ENCODE measurements around the gene LPGAT1. TPM values are rescaled to one million over a fixed set of nuclear protein-coding genes. Genes with fewer than 3 reads are reported as not detected.

The LPGAT1 gene
- polyA plus RNA-seq, 2 of the 4 experiments (the other 2 are of a cell fraction), result 32.3 to 48.0 TPM

DNA sequence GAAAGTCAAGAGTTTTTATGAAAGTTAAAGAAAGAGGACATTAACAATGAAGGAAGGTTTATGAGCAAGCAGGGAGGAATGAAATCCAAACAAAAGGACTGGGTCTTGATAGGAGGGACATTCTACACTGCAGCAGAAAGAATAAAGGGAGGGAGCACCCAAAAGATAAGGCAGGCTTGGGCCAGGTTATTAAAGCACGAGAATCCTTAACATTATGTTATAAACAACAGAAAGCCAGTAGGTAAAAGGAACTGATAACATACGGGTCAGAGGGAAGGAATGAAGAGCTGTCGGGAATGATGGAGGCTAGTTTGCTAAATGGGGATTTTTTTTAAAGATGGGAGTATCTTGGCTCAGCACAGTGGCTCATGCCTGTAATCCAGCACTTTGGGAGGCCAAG is 19.4 kb downstream of the LPGAT1 start:
- no peak overlapping the region for H3K27ac ChIP-seq
- peaks cover 11% of the 10 kb centered on the region; the same call in 2 of the 3 replicates for H3K4me1 ChIP-seq
- 80% methylated on average over 3 of the region's 3 CpGs for WGBS (ENCODE audit: missing lambda C conversion rate)
- no peak overlapping the region for H3K4me3 ChIP-seq
- H3K4me2 ChIP-seq, result no peak overlapping the region
- no peak for TF ChIP-seq HEYL (CRISPR knock-in tag; IDR thresholded peaks at IDR 0.05)
- no peak for TF ChIP-seq MYC (IDR thresholded peaks at IDR 0.05; ENCODE audit: borderline replicate concordance, low read length)
- TF ChIP-seq ZNF302 (CRISPR knock-in tag; IDR thresholded peaks at IDR 0.05), result no peak
- TF ChIP-seq POLR2A (IDR thresholded peaks at IDR 0.05; ENCODE audit: low read length), result no peak
- no peak for TF ChIP-seq MAZ (IDR thresholded peaks at IDR 0.05; ENCODE audit: borderline replicate concordance, low read depth, low read length)
- no peak for TF ChIP-seq SREBF2 (IDR thresholded peaks at IDR 0.05)
- TF ChIP-seq, protein P1, sequence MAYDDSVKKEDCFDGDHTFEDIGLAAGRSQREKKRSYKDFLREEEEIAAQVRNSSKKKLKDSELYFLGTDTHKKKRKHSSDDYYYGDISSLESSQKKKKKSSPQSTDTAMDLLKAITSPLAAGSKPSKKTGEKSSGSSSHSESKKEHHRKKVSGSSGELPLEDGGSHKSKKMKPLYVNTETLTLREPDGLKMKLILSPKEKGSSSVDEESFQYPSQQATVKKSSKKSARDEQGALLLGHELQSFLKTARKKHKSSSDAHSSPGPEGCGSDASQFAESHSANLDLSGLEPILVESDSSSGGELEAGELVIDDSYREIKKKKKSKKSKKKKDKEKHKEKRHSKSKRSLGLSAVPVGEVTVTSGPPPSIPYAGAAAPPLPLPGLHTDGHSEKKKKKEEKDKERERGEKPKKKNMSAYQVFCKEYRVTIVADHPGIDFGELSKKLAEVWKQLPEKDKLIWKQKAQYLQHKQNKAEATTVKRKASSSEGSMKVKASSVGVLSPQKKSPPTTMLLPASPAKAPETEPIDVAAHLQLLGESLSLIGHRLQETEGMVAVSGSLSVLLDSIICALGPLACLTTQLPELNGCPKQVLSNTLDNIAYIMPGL (CRISPR knock-in tag; IDR thresholded peaks at IDR 0.05; ENCODE audit: borderline replicate concordance), result no peak
- TF ChIP-seq JUN (IDR thresholded peaks at IDR 0.05), result no peak
- TF ChIP-seq ZC3H11A (IDR thresholded peaks at IDR 0.05), result no peak
- TF ChIP-seq RNF2 (IDR thresholded peaks at IDR 0.05; ENCODE audit: borderline replicate concordance, low read depth), result no peak
- TF ChIP-seq FOXS1 (CRISPR knock-in tag; IDR thresholded peaks at IDR 0.05), result no peak
- no peak for TF ChIP-seq ESRRA (IDR thresholded peaks at IDR 0.05; ENCODE audit: borderline replicate concordance, low read length)
- no peak for TF ChIP-seq CEBPB (IDR thresholded peaks at IDR 0.05)
- TF ChIP-seq, protein P2, sequence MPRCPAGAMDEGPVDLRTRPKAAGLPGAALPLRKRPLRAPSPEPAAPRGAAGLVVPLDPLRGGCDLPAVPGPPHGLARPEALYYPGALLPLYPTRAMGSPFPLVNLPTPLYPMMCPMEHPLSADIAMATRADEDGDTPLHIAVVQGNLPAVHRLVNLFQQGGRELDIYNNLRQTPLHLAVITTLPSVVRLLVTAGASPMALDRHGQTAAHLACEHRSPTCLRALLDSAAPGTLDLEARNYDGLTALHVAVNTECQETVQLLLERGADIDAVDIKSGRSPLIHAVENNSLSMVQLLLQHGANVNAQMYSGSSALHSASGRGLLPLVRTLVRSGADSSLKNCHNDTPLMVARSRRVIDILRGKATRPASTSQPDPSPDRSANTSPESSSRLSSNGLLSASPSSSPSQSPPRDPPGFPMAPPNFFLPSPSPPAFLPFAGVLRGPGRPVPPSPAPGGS (IDR thresholded peaks at IDR 0.05), result no peak
- TF ChIP-seq FOSB (CRISPR knock-in tag; IDR thresholded peaks at IDR 0.05), result no peak
- no peak for TF ChIP-seq HOXB5 (CRISPR knock-in tag; IDR thresholded peaks at IDR 0.05)
- no peak for TF ChIP-seq NFE2L2 (conservative IDR thresholded peaks at IDR 0.05; ENCODE audit: low read length)
- DNase-seq (ENCODE audit: low read depth in 1 of 2, low spot score in 1 of 2) (no peak), ATAC-seq (no peak), FAIRE-seq (no peak)
- POLR2A ChIA-PET, result no interaction called here
- H3K9me3 ChIP-seq, result no peaks in the 10 kb centered on the region
- CTCF ChIA-PET, result interaction anchor here (1.0 to 1.9 kb wide), 5 partner anchors 12 to 224 kb away, joined by 3 to 5 read pairs (median 4); partner anchors contain the start of gene INTS7

DNA sequence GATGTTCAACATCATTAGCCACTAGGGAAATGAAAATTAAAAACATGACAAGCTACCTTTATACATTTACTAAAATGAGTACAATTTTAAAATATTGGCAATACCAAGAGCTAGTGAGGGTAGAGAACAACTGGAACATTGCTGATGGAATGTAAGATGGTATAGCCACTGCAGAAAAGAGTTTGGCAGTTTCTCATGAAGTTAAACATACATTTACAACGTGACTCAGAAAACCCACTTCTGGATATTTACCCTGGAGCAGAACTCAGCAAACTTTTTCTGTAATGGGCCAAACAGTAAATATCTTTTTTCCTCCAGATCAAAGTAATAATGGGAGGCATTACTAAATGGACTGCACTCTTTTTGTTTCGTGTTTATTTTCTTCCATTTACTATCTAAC is 22.1 kb downstream of the LPGAT1 start:
- WGBS (ENCODE audit: missing lambda C conversion rate), result 63% methylated on average over 2 of the region's 2 CpGs
- no peak for DNase-seq (ENCODE audit: low read depth in 1 of 2, low spot score in 1 of 2)
- no peak overlapping the region for H3K27ac ChIP-seq
- H3K9me3 ChIP-seq, result no peaks in the 10 kb centered on the region
- no peak for ATAC-seq
- TF ChIP-seq, protein P3, sequence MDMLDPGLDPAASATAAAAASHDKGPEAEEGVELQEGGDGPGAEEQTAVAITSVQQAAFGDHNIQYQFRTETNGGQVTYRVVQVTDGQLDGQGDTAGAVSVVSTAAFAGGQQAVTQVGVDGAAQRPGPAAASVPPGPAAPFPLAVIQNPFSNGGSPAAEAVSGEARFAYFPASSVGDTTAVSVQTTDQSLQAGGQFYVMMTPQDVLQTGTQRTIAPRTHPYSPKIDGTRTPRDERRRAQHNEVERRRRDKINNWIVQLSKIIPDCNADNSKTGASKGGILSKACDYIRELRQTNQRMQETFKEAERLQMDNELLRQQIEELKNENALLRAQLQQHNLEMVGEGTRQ (IDR thresholded peaks at IDR 0.05), result no peak
- TF ChIP-seq FOXS1 (CRISPR knock-in tag; IDR thresholded peaks at IDR 0.05) (no peak), PHF8 (IDR thresholded peaks at IDR 0.05; ENCODE audit: borderline replicate concordance, low read depth) (no peak), BHLHE40 (IDR thresholded peaks at IDR 0.05; ENCODE audit: low read depth, low read length) (no peak), NR3C1 (IDR thresholded peaks at IDR 0.05) (no peak), MAZ (IDR thresholded peaks at IDR 0.05; ENCODE audit: borderline replicate concordance, low read depth, low read length) (no peak), EHF (CRISPR knock-in tag; IDR thresholded peaks at IDR 0.05) (no peak), GATA3 (IDR thresholded peaks at IDR 0.05; ENCODE audit: borderline replicate concordance) (no peak), ZFP36 (IDR thresholded peaks at IDR 0.05; ENCODE audit: borderline replicate concordance, partially characterized antibody) (no peak), ZNF302 (CRISPR knock-in tag; IDR thresholded peaks at IDR 0.05) (no peak), HOXB5 (CRISPR knock-in tag; IDR thresholded peaks at IDR 0.05) (no peak), CEBPB (IDR thresholded peaks at IDR 0.05) (no peak), POLR2AphosphoS2 (conservative IDR thresholded peaks at IDR 0.05; ENCODE audit: low read length) (no peak), CBX8 (IDR thresholded peaks at IDR 0.05) (no peak), JUN (IDR thresholded peaks at IDR 0.05) (no peak), RARB (CRISPR knock-in tag; IDR thresholded peaks at IDR 0.05) (no peak)
- TF ChIP-seq, protein P4, sequence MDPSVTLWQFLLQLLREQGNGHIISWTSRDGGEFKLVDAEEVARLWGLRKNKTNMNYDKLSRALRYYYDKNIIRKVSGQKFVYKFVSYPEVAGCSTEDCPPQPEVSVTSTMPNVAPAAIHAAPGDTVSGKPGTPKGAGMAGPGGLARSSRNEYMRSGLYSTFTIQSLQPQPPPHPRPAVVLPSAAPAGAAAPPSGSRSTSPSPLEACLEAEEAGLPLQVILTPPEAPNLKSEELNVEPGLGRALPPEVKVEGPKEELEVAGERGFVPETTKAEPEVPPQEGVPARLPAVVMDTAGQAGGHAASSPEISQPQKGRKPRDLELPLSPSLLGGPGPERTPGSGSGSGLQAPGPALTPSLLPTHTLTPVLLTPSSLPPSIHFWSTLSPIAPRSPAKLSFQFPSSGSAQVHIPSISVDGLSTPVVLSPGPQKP (IDR thresholded peaks at IDR 0.05; ENCODE audit: low read depth, low read length), result no peak
- TF ChIP-seq, protein P5, sequence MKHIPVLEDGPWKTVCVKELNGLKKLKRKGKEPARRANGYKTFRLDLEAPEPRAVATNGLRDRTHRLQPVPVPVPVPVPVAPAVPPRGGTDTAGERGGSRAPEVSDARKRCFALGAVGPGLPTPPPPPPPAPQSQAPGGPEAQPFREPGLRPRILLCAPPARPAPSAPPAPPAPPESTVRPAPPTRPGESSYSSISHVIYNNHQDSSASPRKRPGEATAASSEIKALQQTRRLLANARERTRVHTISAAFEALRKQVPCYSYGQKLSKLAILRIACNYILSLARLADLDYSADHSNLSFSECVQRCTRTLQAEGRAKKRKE (CRISPR knock-in tag; IDR thresholded peaks at IDR 0.05; ENCODE audit: low read depth), result no peak
- no peak for FAIRE-seq
- H3K4me2 ChIP-seq, result no peak overlapping the region
- CTCF ChIA-PET, result interaction anchor here (0.7 to 1.1 kb wide), 2 partner anchors 109 to 111 kb away, joined by 3 to 4 read pairs; no protein-coding TSS in a partner anchor
- H3K4me1 ChIP-seq, result peaks cover under 1% of the 10 kb centered on the region; the same call in 1 of the 3 replicates
- POLR2A ChIA-PET, result no interaction called here
- no peak overlapping the region for H3K4me3 ChIP-seq
